GM12874 (cell line): Measurements from ENCODE around the gene DLGAP5.

Experiments used
- TF ChIP-seq, protein P1 (sequence below): IDR thresholded peaks from 2 replicates; pipeline ENCODE4 v1.5.1; 2011; ENCODE audit warnings: low read depth, mild to moderate bottlenecking, control low read depth, low read length, moderate library complexity; ENCODE audit not compliant: insufficient read depth

The DLGAP5 gene

DNA sequence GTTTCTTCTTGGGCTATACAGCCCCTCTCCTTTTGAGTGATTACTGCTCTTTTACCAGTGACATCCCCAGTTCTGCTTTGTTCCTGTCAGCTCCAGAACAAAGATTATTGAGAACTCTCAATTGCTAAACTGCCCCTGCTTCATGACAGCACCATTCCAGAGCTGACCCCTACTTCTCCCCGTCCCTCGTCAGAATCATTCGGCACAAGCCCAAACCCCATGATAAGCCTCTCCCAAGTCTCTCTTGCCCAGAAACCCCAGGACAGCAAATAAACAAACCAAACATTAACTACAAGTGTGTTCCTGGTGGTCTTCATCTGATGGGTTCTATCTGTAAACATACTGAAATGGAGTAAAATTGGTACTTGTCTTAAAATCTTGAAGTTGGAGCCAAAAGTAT, 9.3 kb upstream of the DLGAP5 start:
- TF ChIP-seq, protein P1, sequence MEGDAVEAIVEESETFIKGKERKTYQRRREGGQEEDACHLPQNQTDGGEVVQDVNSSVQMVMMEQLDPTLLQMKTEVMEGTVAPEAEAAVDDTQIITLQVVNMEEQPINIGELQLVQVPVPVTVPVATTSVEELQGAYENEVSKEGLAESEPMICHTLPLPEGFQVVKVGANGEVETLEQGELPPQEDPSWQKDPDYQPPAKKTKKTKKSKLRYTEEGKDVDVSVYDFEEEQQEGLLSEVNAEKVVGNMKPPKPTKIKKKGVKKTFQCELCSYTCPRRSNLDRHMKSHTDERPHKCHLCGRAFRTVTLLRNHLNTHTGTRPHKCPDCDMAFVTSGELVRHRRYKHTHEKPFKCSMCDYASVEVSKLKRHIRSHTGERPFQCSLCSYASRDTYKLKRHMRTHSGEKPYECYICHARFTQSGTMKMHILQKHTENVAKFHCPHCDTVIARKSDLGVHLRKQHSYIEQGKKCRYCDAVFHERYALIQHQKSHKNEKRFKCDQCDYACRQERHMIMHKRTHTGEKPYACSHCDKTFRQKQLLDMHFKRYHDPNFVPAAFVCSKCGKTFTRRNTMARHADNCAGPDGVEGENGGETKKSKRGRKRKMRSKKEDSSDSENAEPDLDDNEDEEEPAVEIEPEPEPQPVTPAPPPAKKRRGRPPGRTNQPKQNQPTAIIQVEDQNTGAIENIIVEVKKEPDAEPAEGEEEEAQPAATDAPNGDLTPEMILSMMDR, result no peak

DNA sequence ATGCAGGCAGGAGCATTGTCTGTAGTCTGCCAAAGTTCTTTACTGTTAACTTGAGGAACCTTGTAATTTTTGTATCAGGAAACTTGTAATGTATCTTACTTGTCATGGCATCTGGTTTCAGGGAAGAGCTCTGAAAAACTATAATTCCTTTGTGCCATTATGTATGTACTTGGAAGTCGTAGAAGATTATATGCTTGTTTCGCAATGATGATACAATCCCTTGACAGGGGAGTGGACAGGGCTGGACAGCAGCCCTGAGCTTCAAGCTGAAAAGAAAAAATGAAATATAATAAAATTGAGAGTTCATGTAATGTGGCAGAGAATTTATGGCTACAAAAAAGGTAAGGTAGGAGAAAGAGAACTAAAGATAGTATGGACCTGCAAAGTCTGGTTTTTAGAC, 7.4 kb upstream of the DLGAP5 start:
- TF ChIP-seq, protein P1, result no peak

DNA sequence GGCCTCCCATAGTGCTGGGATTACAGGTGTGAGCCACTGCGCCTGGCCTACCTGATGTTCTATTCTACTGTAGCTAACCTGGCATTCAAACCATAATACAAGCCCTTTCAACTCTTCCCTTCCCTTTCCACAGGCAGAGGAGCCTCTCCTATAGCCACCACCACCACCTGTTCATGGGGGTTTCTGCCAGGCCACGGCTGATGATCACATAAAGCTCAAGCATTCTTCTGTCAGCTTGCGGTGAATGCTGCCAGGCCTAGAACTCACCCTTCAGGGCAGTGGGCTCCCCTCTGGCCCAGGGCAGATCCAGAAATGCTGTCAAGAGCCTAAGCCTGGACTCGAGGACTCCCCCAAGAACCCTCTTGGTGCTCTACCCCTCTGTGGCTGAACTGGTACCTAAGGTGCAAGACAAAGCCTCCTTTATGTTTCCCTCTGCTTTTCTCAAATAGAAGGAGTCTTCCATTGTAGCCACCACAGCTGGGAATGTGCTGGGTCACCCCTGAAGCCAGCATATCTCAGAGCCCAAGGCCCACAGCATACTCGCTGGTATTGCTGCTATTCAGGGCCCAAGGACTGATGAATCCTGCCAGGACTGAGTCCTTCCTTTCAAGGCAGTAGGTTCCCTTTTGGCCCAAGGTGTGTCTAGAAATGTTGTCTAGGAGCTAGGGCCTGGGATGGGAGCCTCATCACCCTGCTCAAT, 3.4 kb upstream of the DLGAP5 start:
- TF ChIP-seq, protein P1, result no peak

DNA sequence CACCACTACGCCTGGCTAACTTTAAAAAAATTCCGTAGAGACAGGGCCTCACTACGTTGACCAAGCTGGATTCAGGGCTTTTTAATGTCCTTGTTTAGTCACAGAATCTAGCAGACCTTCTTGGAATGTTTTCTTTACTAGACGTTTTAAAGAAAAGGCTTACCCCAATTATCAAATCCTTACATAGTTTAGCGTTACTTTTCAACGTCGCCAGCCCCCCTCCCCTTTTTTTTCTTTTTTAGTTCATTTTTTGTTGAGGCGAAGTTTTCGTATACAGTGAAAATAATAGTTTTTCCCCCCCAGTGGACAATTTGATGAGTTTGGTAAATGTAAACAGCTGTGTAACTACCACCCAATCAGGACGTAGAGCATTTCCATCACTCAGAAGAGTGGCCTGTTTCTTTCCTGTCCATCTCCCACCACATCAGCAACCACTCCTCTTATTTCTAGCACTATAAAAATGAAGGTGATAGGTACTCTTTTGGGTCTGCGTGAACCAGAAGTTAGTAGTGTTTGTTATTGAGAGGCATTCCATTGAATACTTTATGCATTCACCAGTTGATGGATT, 753 bp upstream of the DLGAP5 start:
- TF ChIP-seq, protein P1, result no peak

DNA sequence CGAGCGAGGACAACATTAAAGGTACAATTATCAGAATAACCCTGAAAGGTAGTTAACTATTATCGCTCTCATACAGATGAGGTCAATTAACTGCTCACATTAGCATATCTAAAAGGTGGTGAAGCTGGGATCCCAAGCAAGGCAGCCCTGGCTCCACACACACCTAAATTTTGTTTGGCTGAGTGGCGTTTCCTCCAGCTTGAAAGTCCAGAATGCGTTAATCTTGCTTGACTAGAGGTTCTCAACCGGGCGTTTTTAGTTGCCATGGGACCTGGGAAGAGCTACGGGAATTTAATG, 531 bp downstream of the DLGAP5 start:
- TF ChIP-seq, protein P1, result no peak

DNA sequence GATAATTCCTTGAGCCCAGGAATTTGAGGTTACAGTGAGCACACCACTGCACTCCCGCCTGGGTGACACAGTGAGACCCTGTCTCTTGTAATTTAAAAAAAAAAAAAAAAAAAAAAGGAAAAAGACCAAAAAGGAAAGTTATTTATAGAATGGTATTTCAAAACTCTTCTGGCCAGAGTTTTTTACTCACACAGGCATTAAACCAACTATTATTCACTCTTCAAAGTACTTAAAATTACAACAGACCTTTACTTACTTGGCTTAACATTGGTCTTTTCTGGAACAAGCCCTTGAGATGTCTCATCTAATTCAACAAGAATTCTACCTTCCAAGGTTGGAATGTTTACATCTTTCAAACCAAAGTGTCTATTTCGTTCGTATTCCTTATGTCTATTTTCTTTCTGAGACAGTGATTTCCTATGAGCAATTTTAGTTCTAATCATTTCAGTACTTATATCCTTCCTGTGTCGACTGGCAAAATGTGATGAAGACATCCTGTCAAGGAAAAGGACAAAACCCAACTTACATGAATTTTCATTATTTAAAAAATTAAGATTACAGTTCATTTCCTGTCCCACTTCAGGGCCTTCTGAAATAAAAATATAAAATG, 2.6 kb downstream of the DLGAP5 start:
- TF ChIP-seq, protein P1, result no peak

DNA sequence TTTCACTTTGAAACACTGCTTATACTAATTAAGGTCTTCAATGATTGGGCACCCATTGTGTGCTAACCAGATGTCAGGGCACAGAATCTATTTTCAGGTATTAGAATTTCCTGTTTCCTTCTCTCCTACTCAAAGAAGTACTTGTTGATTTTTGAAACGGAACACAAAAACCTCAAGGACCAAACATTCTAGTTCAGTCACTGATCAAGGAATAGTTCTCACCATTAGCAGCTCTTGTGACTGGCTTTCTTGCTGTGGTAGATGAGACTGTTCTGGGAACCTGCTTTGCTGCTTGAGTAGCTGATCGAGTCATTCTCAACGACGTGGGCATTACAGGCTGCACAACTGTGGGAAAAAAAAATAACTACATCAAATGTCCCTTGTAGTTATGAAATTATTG, 11.0 kb downstream of the DLGAP5 start:
- TF ChIP-seq, protein P1, result no peak
